Fibroblast of mammary gland (primary cell): ENCODE results near the gene GCN1.

ENCODE experiments used
- DNase-seq: peaks from one replicate; pipeline ENCODE4 v3.0.0-alpha.2; 2010; ENCODE audit warnings: low read depth
- H3K4me3 ChIP-seq: 2 replicates; pipeline ENCODE4 v1.5.1; 2011; ENCODE audit warnings: low read depth, mild to moderate bottlenecking, low read length, moderate library complexity; ENCODE audit not compliant: control insufficient read depth
- TF ChIP-seq, protein P1 (sequence below): conservative IDR thresholded peaks from 2 replicates; pipeline ENCODE4 v1.5.1; 2011; ENCODE audit warnings: low read depth, low read length, inconsistent platforms; ENCODE audit not compliant: control insufficient read depth, insufficient read depth

GCN1 gene

DNA sequence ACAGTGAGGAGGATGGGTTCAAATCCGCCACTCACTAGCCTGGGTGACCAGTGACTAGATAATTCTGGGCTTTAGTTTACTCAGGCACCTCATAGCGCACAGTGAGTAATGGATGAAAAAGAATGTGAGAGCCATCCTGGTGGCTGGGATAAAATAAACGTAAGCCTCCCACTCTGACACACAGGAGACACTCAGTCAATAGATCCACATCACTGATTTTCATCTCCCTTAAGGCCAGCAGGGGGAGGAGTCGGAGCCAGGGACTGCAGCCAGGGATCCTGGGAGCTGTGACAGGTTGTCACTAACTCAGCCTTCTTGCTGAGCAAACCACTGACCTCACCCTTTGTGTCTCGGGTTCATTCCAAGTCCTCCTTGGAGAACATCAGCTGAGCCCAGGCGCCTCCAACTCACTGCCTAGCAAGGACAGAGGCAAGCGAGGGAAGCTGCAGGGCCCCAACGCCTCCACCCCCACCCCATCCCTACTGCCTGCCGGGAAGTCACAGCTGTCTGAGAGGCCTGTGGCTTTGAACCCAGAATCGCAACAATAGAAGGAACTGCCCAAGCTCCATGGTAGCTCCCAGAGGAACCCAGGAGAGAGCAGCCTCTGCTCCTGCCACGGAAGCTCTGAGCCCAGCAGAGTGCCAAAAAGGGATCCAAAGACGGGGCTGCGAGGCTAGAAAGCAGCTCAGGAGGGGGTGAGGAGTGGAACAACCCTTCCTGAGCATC lies 40.3 kb upstream of the GCN1 start:
- no peak overlapping the region for H3K4me3 ChIP-seq
- DNase-seq: peak; percentile 100
- TF ChIP-seq, protein P1, sequence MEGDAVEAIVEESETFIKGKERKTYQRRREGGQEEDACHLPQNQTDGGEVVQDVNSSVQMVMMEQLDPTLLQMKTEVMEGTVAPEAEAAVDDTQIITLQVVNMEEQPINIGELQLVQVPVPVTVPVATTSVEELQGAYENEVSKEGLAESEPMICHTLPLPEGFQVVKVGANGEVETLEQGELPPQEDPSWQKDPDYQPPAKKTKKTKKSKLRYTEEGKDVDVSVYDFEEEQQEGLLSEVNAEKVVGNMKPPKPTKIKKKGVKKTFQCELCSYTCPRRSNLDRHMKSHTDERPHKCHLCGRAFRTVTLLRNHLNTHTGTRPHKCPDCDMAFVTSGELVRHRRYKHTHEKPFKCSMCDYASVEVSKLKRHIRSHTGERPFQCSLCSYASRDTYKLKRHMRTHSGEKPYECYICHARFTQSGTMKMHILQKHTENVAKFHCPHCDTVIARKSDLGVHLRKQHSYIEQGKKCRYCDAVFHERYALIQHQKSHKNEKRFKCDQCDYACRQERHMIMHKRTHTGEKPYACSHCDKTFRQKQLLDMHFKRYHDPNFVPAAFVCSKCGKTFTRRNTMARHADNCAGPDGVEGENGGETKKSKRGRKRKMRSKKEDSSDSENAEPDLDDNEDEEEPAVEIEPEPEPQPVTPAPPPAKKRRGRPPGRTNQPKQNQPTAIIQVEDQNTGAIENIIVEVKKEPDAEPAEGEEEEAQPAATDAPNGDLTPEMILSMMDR: peak; percentile 49

DNA sequence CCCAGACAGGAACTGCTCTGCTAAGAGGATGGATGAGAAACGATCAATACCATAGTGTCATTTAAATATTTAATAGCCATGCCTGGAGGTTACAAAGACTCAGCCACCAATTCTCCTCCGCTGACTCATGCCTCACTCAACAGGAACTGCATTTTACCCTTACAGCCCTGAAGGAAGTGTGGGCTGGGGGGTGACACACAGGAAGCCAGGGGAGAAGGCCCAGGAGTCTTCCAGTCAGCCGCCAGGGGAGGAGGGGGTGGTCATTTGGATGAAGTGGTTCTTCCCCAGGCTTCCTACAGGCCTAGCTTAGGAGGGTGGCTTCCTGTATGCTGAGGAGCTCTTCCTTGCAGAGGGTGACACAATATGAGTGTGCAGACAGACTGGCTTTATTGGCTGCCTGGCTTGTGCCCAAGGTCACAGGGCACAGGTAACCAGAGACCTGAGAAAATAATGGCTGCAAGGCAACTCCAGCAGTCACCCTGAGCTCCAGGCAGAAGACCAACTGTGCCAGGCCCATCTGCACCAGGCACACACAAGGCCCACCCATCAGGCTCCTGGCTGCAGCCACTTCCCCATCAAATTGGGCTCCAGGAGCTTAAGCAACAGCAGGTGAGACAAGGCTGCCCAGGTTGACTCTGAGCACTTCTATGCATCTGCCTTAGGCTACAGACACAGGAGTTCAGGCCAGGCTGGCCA lies 36.9 kb upstream of the GCN1 start:
- peak; percentile 96 for DNase-seq
- TF ChIP-seq, protein P1: peak; percentile 24
- peak overlapping the region; percentile 26 for H3K4me3 ChIP-seq

DNA sequence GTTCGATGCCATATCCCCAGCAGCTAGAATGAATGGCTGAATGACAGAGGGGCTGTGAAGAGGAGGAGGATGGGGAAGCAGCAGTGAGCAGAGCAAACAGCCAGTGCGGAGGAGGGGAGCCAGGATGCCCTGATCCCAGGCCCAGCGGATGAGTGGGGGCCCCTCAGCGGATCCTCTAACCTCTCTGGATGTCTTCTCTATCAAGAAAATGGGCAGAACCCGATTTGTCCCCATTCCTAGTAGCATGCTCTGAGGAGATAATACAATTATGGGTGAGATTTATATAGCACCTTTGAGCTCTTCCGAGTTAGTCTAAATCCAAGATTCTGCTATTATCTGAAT lies 36.4 kb upstream of the GCN1 start:
- TF ChIP-seq, protein P1: no peak
- H3K4me3 ChIP-seq: peak overlapping the region; percentile 26
- no peak for DNase-seq

DNA sequence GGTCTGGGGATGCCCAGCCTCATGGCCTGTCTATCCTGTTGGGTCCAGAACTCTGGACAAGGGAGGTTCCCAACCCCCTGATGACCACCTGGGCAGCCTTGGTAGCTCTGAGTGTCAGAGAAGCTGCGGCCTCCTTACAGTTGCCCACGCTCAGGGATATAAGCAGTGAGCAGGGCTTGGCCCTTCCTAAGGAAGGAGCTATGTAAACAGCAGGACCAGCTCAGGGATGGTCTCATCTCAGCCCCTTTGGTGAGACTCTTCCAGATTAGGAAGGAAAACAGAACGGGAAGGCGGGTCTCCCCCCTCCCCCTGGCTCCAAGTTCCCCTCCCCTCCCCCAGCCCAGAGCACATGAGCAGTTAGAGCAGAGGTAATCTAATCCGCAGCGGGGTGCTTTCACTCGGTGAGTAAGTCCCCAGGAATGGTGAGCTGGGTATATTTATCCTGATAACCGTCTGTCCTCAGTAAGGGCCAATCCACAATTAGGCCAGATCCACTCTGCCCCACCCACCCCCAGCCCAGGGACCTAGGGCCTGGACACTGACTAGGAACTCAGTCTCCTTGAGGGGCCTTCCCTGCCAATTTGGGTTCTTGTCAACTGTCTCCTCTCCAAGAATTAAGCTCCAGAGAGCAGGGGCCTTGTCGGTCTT lies 35.9 kb upstream of the GCN1 start:
- TF ChIP-seq, protein P1: no peak
- peak overlapping the region; percentile 26 for H3K4me3 ChIP-seq
- peak; percentile 94 for DNase-seq

DNA sequence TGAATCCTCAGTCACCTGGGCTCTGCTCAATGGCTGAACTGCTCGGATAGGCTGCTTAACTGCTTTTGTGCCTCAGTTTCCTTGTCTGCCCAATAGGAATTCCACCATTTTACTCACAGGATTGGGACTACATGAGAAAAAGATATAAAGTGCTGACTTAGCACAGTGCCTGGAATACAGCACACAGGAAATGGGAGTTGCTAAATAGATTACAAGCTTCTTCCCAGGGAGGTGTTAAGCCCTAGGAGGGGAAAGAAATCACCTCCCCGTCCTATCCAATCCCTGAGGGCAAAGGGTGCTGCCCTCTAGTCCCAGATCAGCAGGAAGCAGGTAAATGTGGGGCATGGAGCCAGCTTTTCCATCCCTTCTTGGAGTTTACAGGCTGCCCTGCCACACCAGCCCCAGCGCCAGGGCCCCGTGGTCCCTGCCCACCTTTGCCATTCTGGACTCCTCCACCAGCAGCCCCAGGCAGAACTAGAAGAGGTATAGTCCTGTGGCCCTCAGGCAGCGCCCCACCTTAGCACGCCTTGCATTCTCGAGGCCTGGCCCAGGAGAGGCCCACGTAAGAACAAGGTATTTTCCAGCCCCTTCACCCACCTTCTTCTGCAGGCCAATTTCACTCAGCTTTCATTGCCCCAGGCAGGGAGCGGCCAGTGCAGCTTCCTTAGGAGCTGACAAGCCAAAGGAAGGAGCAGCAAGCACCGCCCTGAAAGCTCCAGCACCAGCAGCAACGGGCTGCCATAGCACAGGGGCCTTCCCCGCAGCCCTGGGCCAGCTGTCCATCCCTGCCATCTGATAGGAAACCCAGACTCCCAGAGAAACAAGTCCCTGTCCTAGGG lies 35.2 kb upstream of the GCN1 start:
- peak; percentile 54 for DNase-seq
- TF ChIP-seq, protein P1: no peak

DNA sequence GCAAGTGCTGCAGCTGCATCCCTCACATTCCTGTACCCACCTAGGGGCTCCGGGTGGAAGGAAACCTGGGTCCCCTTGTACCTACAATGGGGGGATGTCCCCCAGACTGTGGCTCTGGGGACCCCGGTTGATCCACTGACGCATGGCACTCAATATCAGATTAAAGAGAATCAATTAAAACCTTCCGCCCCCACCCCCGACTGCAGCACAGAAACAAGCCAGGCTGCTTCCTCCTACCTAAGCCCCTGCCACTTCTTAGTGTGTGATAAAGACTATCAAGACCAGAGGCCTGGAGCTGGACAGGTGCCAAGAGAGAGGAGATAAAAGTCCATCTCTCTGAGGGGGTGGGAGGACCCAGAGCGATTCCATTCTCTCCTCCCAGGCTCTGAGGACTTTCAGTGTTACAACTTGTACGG lies 34.6 kb upstream of the GCN1 start:
- no peak for DNase-seq
- H3K4me3 ChIP-seq: no peak overlapping the region

More for the DNA sequence above, 35.2 kb upstream of the GCN1 start:
- H3K4me3 ChIP-seq: no peak overlapping the region

More for the DNA sequence above, 34.6 kb upstream of the GCN1 start:
- TF ChIP-seq, protein P1: no peak
